HepG2 (cell line): ENCODE measurements around the gene MYO7B. TPM values are rescaled to one million over a fixed set of nuclear protein-coding genes. Genes with fewer than 3 reads are reported as not detected.

Experiments
- EHMT2 ChIP-seq: fragments of 200-600 bp; sonication (generic); IDR thresholded peaks from 2 replicates; pipeline ENCODE4 v1.7.0; 2017; ENCODE audit warnings: antibody characterized with exemption, low read depth, low read length, borderline replicate concordance
- FLYWCH1 ChIP-seq: sonication (generic); formaldehyde crosslinking; IDR thresholded peaks from 2 replicates; pipeline ENCODE4 v1.8.1; 2023; ENCODE audit warnings: mild to moderate bottlenecking, missing genetic modification reagents
- FOXK1 ChIP-seq: sonication (generic); formaldehyde crosslinking; IDR thresholded peaks from 2 replicates; pipeline ENCODE4 v1.4.0; 2020; ENCODE audit warnings: low read depth, missing genetic modification reagents, borderline replicate concordance
- HIVEP1 ChIP-seq: sonication (generic); formaldehyde crosslinking; IDR thresholded peaks from 2 replicates; pipeline ENCODE4 v1.4.0; 2020; ENCODE audit warnings: mild to moderate bottlenecking, missing genetic modification reagents
- IRF2 ChIP-seq: IDR thresholded peaks from 2 replicates; pipeline ENCODE4 v1.6.1; 2018; ENCODE audit warnings: missing genetic modification reagents, missing compliant biosample characterization
- ISX ChIP-seq: sonication (generic); formaldehyde crosslinking; conservative IDR thresholded peaks from 2 replicates; pipeline ENCODE4 v1.5.0; 2020; ENCODE audit warnings: missing genetic modification reagents
- KAT8 ChIP-seq: IDR thresholded peaks from 2 replicates; pipeline ENCODE4 v1.6.1; 2016; ENCODE audit warnings: missing genetic modification reagents, missing compliant biosample characterization
- MLLT10 ChIP-seq: sonication (generic); formaldehyde crosslinking; IDR thresholded peaks from 2 replicates; pipeline ENCODE4 v1.4.0; 2020; ENCODE audit warnings: missing genetic modification reagents
- NFIB ChIP-seq: sonication (generic); formaldehyde crosslinking; IDR thresholded peaks from 2 replicates; pipeline ENCODE4 v1.9.0; 2021; ENCODE audit warnings: missing genetic modification reagents, mild to moderate bottlenecking, borderline replicate concordance
- NFYC ChIP-seq: IDR thresholded peaks from 2 replicates; pipeline ENCODE4 v1.6.1; 2016; ENCODE audit warnings: missing genetic modification reagents, missing compliant biosample characterization
- NR2C2 ChIP-seq: sonication (generic); formaldehyde crosslinking; IDR thresholded peaks from 2 replicates; pipeline ENCODE4 v1.4.0; 2020; ENCODE audit warnings: missing genetic modification reagents, mild to moderate bottlenecking, moderate library complexity, borderline replicate concordance
- PHF21A ChIP-seq: sonication (generic); formaldehyde crosslinking; IDR thresholded peaks from 2 replicates; pipeline ENCODE4 v1.5.0; 2020; ENCODE audit warnings: mild to moderate bottlenecking, missing genetic modification reagents
- POLR2AphosphoS5 ChIP-seq: IDR thresholded peaks from 2 replicates; pipeline ENCODE4 v1.6.1; 2012; ENCODE audit warnings: low read depth, low read length
- RARA ChIP-seq: IDR thresholded peaks from 2 replicates; pipeline ENCODE4 v1.6.1; 2016; ENCODE audit warnings: missing genetic modification reagents, missing compliant biosample characterization
- SAP130 ChIP-seq: IDR thresholded peaks from 2 replicates; pipeline ENCODE4 v1.6.1; 2016; ENCODE audit warnings: low read depth
- SOX6 ChIP-seq, 2 experiments: fragments of 450-650 bp in 1 of 2; sonication (generic) in 1 of 2; formaldehyde crosslinking in 1 of 2; IDR thresholded peaks; 2 replicates each; pipeline versions ENCODE4 v1.4.0 to v1.6.1; 2017 to 2020; ENCODE audit warnings: antibody characterized with exemption in 1 of 2, mild to moderate bottlenecking in 1 of 2, missing genetic modification reagents in 1 of 2
- ZNF367 ChIP-seq: sonication (generic); formaldehyde crosslinking; IDR thresholded peaks from 2 replicates; pipeline ENCODE4 v1.4.0; 2020; ENCODE audit warnings: missing genetic modification reagents, borderline replicate concordance
- ZSCAN9 ChIP-seq: IDR thresholded peaks from 2 replicates; pipeline ENCODE4 v1.6.1; 2016; ENCODE audit warnings: borderline replicate concordance
- polyA plus RNA-seq, 8 experiments: library from polyadenylated mRNA; depleted of rRNA in 3 of 8; stranded (reverse) in 7 of 8; unstranded in 1 of 8; fragments of >200 nt; fragmentation: Illumina TruSeq in 4 of 8; extraction: Trizol in 4 of 8; gene quantifications; 2 replicates each; pipeline versions ENCODE4 v1.2.1 to v1.2.3, GENCODE V29; 2011 to 2016; ENCODE audit warnings: low read depth in 4 of 8, missing spikeins in 1 of 8, mixed read lengths in 1 of 8; ENCODE audit not compliant: insufficient read depth in 1 of 8
- total RNA-seq, 5 experiments: library from RNA; depleted of rRNA; stranded (reverse); fragments of >200 nt; fragmentation: Illumina TruSeq; extraction: Trizol; gene quantifications; 2 replicates each; pipeline ENCODE4 v1.2.3, GENCODE V29; 2016; ENCODE audit warnings: low read depth in 1 of 5
- TF ChIP-seq, protein P1 (sequence below): sonication (generic); formaldehyde crosslinking; conservative IDR thresholded peaks from 2 replicates; pipeline ENCODE4 v1.4.0; 2020; ENCODE audit warnings: missing genetic modification reagents
- TF ChIP-seq, protein P2 (sequence below): sonication (generic); formaldehyde crosslinking; IDR thresholded peaks from 2 replicates; pipeline ENCODE4 v1.5.0; 2020; ENCODE audit warnings: missing genetic modification reagents, mild to moderate bottlenecking, borderline replicate concordance
- TF ChIP-seq, protein P3 (sequence below): IDR thresholded peaks from 2 replicates; pipeline ENCODE4 v1.6.1; 2012; ENCODE audit warnings: low read length, improper control_type of control experiment
- TF ChIP-seq, protein P4 (sequence below): IDR thresholded peaks from 2 replicates; pipeline ENCODE4 v1.6.1; 2018; ENCODE audit warnings: missing genetic modification reagents, mild to moderate bottlenecking, missing compliant biosample characterization

Gene MYO7B
- total and polyA plus RNA-seq, 2 of the 13 experiments (the other 11 are each of a cell fraction or from before 2014, with no cell fraction given): not detected

DNA sequence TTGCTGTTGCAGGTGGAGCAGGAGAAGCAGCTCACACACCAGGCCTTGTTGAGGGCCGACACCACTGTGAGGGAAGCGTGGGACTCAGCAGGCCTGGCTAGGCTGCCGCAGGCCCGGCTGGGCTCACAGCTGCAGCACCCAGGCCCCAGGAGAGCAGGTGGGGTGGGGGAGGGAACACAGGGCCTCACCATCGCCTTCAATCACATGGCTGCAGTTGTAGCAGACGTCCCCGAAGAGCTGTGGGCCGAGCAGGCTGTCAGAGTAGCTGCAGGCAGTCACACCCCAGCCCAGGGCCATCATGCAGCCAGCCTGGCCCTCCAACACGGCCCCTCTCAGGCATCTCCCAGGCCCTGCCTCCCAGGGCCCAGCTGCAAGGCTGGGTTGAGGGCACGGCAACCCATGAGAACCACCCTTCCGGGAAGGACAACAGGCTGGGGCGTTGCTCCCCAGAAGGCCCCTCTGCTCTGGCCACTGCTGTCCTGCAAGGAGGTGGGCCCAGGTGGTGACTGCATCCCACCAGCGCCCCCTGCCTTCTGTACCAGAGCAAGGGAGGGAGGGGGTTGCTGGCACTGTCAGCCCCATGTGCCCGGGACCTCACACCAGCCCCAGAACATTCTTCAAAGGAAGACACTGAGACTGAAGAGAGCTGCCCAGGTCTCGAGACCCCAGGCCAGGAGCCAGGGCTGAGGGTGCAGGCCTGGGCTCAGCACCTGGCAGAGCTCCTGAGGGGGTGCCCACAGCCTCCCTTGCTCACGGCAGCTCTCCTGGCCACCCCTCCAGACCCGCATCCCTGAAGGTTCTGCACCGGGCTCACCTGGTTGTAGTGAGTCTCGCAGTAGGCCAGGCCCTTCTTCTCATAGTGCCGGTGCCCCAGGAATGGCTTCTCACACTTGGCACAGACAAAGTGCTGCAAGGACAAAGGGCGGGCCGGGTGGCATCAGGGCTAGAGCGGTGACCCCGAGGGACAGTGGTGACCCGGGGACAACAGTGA, 104.9 kb downstream of the MYO7B start (continued):
- TF ChIP-seq, protein P1, sequence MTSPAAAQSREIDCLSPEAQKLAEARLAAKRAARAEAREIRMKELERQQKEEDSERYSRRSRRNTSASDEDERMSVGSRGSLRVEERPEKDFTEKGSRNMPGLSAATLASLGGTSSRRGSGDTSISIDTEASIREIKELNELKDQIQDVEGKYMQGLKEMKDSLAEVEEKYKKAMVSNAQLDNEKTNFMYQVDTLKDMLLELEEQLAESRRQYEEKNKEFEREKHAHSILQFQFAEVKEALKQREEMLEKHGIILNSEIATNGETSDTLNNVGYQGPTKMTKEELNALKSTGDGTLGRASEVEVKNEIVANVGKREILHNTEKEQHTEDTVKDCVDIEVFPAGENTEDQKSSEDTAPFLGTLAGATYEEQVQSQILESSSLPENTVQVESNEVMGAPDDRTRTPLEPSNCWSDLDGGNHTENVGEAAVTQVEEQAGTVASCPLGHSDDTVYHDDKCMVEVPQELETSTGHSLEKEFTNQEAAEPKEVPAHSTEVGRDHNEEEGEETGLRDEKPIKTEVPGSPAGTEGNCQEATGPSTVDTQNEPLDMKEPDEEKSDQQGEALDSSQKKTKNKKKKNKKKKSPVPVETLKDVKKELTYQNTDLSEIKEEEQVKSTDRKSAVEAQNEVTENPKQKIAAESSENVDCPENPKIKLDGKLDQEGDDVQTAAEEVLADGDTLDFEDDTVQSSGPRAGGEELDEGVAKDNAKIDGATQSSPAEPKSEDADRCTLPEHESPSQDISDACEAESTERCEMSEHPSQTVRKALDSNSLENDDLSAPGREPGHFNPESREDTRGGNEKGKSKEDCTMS (CRISPR knock-in tag): no peak
- TF ChIP-seq, protein P2, sequence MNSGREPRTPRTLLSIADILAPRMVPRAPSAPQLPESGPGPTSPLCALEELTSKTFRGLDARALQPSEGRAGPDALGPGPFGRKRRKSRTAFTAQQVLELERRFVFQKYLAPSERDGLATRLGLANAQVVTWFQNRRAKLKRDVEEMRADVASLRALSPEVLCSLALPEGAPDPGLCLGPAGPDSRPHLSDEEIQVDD: 0 out of 2 replicates have a peak, but pooled peaks have one; percentile 27
- TF ChIP-seq POLR2AphosphoS5 (no peak), IRF2 (no peak), SAP130 (CRISPR knock-in tag) (peak; percentile 47), MLLT10 (CRISPR knock-in tag) (no peak), NFIB (CRISPR knock-in tag) (no peak), KAT8 (0 out of 2 replicates have a peak, but pooled peaks have one; percentile 39), ZSCAN9 (CRISPR knock-in tag) (no peak), FLYWCH1 (no peak), ISX (CRISPR knock-in tag) (no peak), EHMT2 (no peak), NFYC (CRISPR knock-in tag) (no peak), RARA (no peak), PHF21A (CRISPR knock-in tag) (no peak), HIVEP1 (CRISPR knock-in tag) (peak; percentile 35; the same call in 1 of the 2 replicates), SOX6 (IDR thresholded peaks at IDR 0.05) (no peak), SOX6 (CRISPR knock-in tag; IDR thresholded peaks at IDR 0.05) (no peak), ZNF367 (no peak), NR2C2 (no peak), FOXK1 (CRISPR knock-in tag) (no peak)
- TF ChIP-seq, protein P3, sequence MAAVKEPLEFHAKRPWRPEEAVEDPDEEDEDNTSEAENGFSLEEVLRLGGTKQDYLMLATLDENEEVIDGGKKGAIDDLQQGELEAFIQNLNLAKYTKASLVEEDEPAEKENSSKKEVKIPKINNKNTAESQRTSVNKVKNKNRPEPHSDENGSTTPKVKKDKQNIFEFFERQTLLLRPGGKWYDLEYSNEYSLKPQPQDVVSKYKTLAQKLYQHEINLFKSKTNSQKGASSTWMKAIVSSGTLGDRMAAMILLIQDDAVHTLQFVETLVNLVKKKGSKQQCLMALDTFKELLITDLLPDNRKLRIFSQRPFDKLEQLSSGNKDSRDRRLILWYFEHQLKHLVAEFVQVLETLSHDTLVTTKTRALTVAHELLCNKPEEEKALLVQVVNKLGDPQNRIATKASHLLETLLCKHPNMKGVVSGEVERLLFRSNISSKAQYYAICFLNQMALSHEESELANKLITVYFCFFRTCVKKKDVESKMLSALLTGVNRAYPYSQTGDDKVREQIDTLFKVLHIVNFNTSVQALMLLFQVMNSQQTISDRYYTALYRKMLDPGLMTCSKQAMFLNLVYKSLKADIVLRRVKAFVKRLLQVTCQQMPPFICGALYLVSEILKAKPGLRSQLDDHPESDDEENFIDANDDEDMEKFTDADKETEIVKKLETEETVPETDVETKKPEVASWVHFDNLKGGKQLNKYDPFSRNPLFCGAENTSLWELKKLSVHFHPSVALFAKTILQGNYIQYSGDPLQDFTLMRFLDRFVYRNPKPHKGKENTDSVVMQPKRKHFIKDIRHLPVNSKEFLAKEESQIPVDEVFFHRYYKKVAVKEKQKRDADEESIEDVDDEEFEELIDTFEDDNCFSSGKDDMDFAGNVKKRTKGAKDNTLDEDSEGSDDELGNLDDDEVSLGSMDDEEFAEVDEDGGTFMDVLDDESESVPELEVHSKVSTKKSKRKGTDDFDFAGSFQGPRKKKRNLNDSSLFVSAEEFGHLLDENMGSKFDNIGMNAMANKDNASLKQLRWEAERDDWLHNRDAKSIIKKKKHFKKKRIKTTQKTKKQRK: no peak
- TF ChIP-seq, protein P4, sequence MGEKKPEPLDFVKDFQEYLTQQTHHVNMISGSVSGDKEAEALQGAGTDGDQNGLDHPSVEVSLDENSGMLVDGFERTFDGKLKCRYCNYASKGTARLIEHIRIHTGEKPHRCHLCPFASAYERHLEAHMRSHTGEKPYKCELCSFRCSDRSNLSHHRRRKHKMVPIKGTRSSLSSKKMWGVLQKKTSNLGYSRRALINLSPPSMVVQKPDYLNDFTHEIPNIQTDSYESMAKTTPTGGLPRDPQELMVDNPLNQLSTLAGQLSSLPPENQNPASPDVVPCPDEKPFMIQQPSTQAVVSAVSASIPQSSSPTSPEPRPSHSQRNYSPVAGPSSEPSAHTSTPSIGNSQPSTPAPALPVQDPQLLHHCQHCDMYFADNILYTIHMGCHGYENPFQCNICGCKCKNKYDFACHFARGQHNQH: no peak
